GM19452 (cell line): ENCODE results near the gene CTSC.

Experiments
- ATAC-seq: cut with Tn5 transposase; IDR thresholded peaks from one replicate; pipeline ENCODE4 v1.9.1; 2021; ENCODE audit not compliant: unreplicated experiment

CTSC gene

GRCh38 chr11:88337181-88337986 lies at the start of gene CTSC:
CTSC (minus strand) TSS chr11:88337736; CDS start chr11:88337672, 64 bp downstream.
- ATAC-seq: peak; percentile 88

GRCh38 chr11:88384669-88385005 lies 47.1 kb upstream of the CTSC start:
- ATAC-seq: no peak

- ATAC-seq: no peak
These were observed 46.6 kb upstream of the CTSC start for GRCh38 chr11:88384004-88384668.

- no peak for ATAC-seq
These were observed 45.9 kb upstream of the CTSC start for GRCh38 chr11:88383447-88383846.

GRCh38 chr11:88379130-88379529 lies 41.6 kb upstream of the CTSC start:
- no peak for ATAC-seq

- no peak for ATAC-seq
These were observed 41.0 kb upstream of the CTSC start for GRCh38 chr11:88378422-88379066.

GRCh38 chr11:88377646-88378045 lies 40.1 kb upstream of the CTSC start:
- no peak for ATAC-seq

- no peak for ATAC-seq
These were observed 39.6 kb upstream of the CTSC start for GRCh38 chr11:88377144-88377543.

GRCh38 chr11:88375927-88376470 lies 38.5 kb upstream of the CTSC start:
- no peak for ATAC-seq

- no peak for ATAC-seq
These were observed 33.2 kb upstream of the CTSC start for GRCh38 chr11:88370782-88371181.

- no peak for ATAC-seq
These were observed 29.8 kb upstream of the CTSC start for GRCh38 chr11:88367310-88367709.

GRCh38 chr11:88363648-88364065 lies 26.1 kb upstream of the CTSC start:
- ATAC-seq: no peak

- no peak for ATAC-seq
These were observed 25.5 kb upstream of the CTSC start for GRCh38 chr11:88363004-88363403.

- peak; percentile 28 for ATAC-seq
These were observed 22.6 kb upstream of the CTSC start for GRCh38 chr11:88360141-88360540.

- peak; percentile 67 for ATAC-seq
These were observed 22.0 kb upstream of the CTSC start for GRCh38 chr11:88359541-88359940.

GRCh38 chr11:88359114-88359513 lies 21.6 kb upstream of the CTSC start:
- no peak for ATAC-seq

GRCh38 chr11:88358040-88358431 lies 20.5 kb upstream of the CTSC start:
- no peak for ATAC-seq

- ATAC-seq: peak; percentile 40
These were observed 19.9 kb upstream of the CTSC start for GRCh38 chr11:88357323-88358039.

- no peak for ATAC-seq
These were observed 18.4 kb upstream of the CTSC start for GRCh38 chr11:88355887-88356286.

GRCh38 chr11:88354912-88355311 lies 17.4 kb upstream of the CTSC start:
- ATAC-seq: no peak

- peak; percentile 42 for ATAC-seq
These were observed 16.4 kb upstream of the CTSC start for GRCh38 chr11:88353835-88354496.
